Lower leg skin (tissue), 4 donors: Measurements from ENCODE around the gene FGF12. TPM values are rescaled to one million over a fixed set of nuclear protein-coding genes. Genes with fewer than 3 reads are reported as not detected.
A peak's percentile ranks its signal among the peaks of the same experiment; 100 is the strongest.

Source experiments
- DNase-seq, 2 donors: peaks; one replicate each; pipeline ENCODE4 v3.0.0-alpha.2; 2019; ENCODE audit warnings: low spot score in 2 of 2
- H3K4me3 ChIP-seq: fragments of 200-600 bp; sonication (generic); 2 replicates; pipeline ENCODE4 v1.5.1; 2017; ENCODE audit warnings: mild to moderate bottlenecking, low read depth; ENCODE audit not compliant: poor library complexity, severe bottlenecking
- POLR2A ChIP-seq, 2 donors: fragments of 450-650 bp; IDR thresholded peaks; one replicate each; pipeline ENCODE4 v1.6.1; 2016 to 2017; ENCODE audit warnings: antibody characterized with exemption in 2 of 2, mild to moderate bottlenecking in 1 of 2, moderate library complexity in 1 of 2
- WGBS, 2 donors: methylation state at CpG; one replicate each; pipeline ENCODE4 v1.1.5; 2018; 5-methylcytosine and 5-hydroxymethylcytosine counted together
- intact Hi-C: fragments of 100-400 bp; cut with DNase I; formaldehyde crosslinking; loops from one replicate; pipeline ENCODE4 v1.15.0; 2023; ENCODE audit warnings: low total_unique reads
- total RNA-seq, 4 donors: library from RNA; depleted of rRNA; stranded (reverse); fragments of >200 nt; gene quantifications; one replicate each; pipeline ENCODE4 v1.1.0, GENCODE V29; 2016
- TF ChIP-seq, protein P1 (sequence below), 3 donors: fragments of 450-650 bp; IDR thresholded peaks; one replicate each; pipeline ENCODE4 v1.5.1; 2016; ENCODE audit warnings: antibody characterized with exemption in 3 of 3, mild to moderate bottlenecking in 3 of 3, moderate library complexity in 2 of 3

FGF12 gene
- total RNA-seq, 4 donors from 2014 or later: 0.05 to 0.45 (median 0.19) TPM; not detected in 1

DNA sequence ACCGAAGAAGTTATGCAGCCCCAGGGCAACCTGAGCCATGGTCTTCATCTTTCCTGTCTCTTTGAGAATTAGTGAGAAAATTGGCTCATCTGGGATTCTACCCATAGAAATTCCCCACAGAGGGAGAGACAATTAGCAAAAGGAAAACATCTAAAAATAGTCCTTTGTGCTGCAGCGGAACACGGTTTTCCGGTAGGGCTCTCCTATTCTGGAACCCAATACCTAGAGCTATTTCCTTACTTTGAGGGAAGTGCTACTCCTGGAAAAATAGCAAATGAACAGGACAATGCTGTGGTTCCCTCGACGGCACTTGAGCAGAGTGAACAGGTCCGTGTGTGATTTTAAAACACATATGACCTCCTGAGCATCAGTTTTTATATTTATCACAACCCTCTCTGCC, 210.5 kb downstream of the FGF12 start:
- TF ChIP-seq POLR2A (IDR thresholded peaks at IDR 0.05): no peak
- TF ChIP-seq, protein P1, sequence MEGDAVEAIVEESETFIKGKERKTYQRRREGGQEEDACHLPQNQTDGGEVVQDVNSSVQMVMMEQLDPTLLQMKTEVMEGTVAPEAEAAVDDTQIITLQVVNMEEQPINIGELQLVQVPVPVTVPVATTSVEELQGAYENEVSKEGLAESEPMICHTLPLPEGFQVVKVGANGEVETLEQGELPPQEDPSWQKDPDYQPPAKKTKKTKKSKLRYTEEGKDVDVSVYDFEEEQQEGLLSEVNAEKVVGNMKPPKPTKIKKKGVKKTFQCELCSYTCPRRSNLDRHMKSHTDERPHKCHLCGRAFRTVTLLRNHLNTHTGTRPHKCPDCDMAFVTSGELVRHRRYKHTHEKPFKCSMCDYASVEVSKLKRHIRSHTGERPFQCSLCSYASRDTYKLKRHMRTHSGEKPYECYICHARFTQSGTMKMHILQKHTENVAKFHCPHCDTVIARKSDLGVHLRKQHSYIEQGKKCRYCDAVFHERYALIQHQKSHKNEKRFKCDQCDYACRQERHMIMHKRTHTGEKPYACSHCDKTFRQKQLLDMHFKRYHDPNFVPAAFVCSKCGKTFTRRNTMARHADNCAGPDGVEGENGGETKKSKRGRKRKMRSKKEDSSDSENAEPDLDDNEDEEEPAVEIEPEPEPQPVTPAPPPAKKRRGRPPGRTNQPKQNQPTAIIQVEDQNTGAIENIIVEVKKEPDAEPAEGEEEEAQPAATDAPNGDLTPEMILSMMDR (IDR thresholded peaks at IDR 0.05): no peak
- WGBS, 2 donors: 75 to 76% methylated on average over 7 of the region's 7 CpGs
- intact Hi-C loops: no loop called here
- no peak for DNase-seq
- no peak overlapping the region for H3K4me3 ChIP-seq

DNA sequence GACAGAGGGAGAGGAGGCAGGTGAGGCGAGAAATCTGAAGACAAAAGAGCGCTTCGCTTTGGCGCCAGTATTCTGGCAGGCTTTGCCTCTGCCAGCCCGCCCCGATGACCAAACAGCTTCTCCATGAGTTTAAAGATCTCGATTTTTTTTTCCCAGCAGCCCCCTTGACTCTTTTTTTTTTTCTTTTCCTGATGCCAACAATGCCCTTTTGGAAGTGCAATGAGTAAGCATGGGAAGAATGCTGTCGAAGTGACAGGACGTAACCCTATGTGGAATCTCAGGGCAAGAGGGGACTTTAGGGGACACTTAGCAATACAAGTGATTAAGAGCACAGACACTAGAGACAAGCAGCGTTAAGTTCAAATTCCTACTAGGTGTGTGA, 211.7 kb downstream of the FGF12 start:
- no peak for DNase-seq
- no peak for TF ChIP-seq POLR2A (IDR thresholded peaks at IDR 0.05)
- TF ChIP-seq, protein P1 (IDR thresholded peaks at IDR 0.05): no peak
- intact Hi-C loops: no loop called here
- no peak overlapping the region for H3K4me3 ChIP-seq
- WGBS, 2 donors: 9 to 12% methylated on average over 10 of the region's 10 CpGs

DNA sequence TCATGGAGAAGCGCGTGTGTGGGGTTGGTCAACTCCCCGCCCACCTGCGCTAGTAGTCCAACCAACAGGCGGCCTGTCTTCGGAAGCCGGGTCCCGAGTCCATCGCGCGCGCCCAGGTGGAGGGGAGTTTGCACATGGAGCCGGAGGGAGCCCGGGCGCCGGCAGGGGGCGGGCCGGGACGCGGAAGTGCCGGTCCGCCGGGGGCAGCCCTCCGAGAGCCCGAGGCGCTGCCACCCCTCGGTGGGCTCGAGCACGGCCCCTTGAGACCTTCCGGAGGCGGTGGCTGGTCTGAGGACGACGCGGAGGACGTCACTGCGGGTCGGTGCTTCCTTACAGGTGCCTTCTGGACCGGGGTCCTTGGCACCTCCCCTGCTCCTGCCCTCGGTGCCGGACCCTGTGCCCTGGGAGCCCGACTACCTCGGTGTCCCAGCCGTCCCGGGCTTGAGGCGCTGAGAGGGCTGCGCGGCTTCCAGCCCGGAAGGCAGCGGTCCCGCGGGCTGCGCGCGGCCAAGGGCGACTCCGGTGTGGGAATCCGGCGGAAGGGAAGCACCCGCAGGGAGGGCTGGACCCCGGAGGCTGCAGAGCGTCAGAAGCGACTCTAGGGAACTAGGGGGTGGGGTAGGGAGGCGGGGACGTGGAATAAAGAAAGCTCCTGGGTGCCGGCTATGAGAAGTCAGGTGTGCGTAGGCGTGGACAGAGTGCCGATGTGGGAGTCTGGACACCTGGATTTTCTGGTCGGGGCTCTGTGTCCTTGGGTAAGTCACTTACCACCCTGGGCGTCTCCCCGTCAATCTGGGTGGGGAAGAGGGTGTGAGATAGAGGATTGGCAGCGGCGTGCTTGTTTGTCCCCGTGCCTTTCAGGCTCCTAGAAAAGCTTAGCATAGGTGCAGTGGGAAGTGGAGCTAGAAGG, 212.3 kb downstream of the FGF12 start:
- TF ChIP-seq, protein P1 (IDR thresholded peaks at IDR 0.05): no peak
- H3K4me3 ChIP-seq: no peak overlapping the region
- intact Hi-C loops: no loop called here
- WGBS, 2 donors: 2% methylated on average over 39 to 48 of the region's 74 CpGs
- DNase-seq: peak in 1 of 2 donors; percentile 83

DNA sequence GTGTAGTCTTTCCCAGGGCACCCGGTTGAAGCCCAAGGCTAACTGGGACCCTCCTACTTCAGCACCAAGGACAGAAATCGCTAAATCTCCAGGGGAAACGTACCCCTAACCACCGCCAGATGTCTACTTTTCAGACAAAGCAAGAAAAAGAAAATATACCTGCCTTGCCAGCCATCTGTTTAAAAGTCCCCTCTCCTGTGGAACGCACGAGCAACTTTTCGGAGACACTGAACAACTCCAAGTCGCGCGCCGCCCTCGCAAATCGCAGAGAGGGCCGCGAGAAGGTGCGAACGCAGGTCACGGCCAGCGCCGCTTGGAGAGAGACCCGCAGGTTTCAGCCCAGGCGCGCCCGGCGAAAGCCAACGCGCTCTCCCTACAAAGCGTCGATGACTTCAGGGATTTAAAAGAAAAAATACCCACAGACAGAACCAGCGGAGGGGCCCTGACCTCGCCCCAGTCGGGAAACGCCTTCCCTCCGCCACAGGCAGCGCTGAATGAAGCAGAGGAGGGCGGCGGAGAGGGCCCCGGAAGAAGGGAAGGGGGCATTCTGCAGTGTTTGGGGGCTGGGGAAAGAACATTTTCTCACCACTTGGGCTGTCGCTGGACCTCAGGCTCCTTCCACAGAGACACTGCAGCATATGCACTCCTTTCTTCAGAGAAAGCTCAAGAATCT, 213.1 kb downstream of the FGF12 start:
- no peak overlapping the region for H3K4me3 ChIP-seq
- DNase-seq: no peak
- 4 to 7% methylated on average over 39 of the region's 39 CpGs for WGBS, 2 donors
- intact Hi-C loops: no loop called here
- TF ChIP-seq POLR2A (IDR thresholded peaks at IDR 0.05): no peak
- TF ChIP-seq, protein P1 (IDR thresholded peaks at IDR 0.05): no peak

DNA sequence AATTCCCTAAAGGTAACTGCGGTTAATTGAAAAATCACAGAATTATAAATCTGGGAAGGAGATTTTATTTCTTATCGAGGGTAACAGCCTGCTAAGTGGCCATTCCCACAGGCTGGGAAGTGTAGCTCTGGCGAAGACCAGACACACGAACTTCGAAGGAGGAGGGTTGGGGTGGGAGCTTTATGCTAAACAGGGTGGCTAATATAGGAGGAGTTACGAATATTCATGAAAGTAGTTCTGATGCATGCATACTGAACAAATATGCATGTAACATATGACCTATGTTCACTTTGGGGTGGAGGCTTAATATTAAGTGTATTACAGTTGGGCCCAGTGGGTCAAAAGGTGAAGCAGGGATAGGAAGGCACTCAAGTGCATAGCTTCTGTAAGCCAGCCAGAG, 221.6 kb downstream of the FGF12 start:
- H3K4me3 ChIP-seq: no peak overlapping the region
- WGBS, 2 donors: 67 to 69% methylated on average over 6 of the region's 6 CpGs
- TF ChIP-seq, protein P1 (IDR thresholded peaks at IDR 0.05): no peak
- no peak for TF ChIP-seq POLR2A (IDR thresholded peaks at IDR 0.05)
- intact Hi-C loops: no loop called here
- no peak for DNase-seq
